Natural killer cell (primary cell): ENCODE data around the gene NAB2. TPM values are rescaled to one million over a fixed set of nuclear protein-coding genes. Genes with fewer than 3 reads are reported as not detected.

Experiments
- ATAC-seq, 3 donors: fragments of 150-1000 bp in 2 of 3; fragments of 200-7000 bp in 1 of 3; cut with Tn5 transposase; 1 replicate in 1 of 3; 2 replicates in 2 of 3; pipeline ENCODE4 v1.10.0; 2021; ENCODE audit warnings: mild to moderate bottlenecking in 2 of 3, moderate library complexity in 2 of 3
- DNase-seq, 2 donors: peaks; one replicate each; pipeline versions ENCODE4 v3.0.0 to v3.0.0-alpha.2; 2013 to 2021; ENCODE audit warnings: mixed read lengths in 1 of 2
- H3K27ac ChIP-seq: one replicate; pipeline ENCODE4 v1.5.1; 2013; ENCODE audit warnings: mild to moderate bottlenecking, low read length
- H3K27me3 ChIP-seq: one replicate; pipeline ENCODE4 v1.6.1; 2013; ENCODE audit warnings: low read length; ENCODE audit not compliant: control insufficient read depth, insufficient read depth
- H3K36me3 ChIP-seq: one replicate; pipeline ENCODE4 v1.6.1; 2013; ENCODE audit warnings: low read length; ENCODE audit not compliant: control insufficient read depth, insufficient read depth
- H3K4me1 ChIP-seq: one replicate; pipeline ENCODE4 v1.6.1; 2013; ENCODE audit warnings: low read length; ENCODE audit not compliant: control insufficient read depth, insufficient read depth
- H3K4me3 ChIP-seq: one replicate; pipeline ENCODE4 v1.5.1; 2013; ENCODE audit warnings: low read length
- H3K9me3 ChIP-seq: one replicate; pipeline ENCODE4 v1.6.1; 2013; ENCODE audit warnings: low read length; ENCODE audit not compliant: control insufficient read depth, insufficient read depth
- H3K27ac Mint-ChIP-seq, 2 donors: one replicate each; pipeline ENCODE4 v1.8.0; 2022; ENCODE audit warnings: mild to moderate bottlenecking in 2 of 2, mixed read lengths in 2 of 2, moderate library complexity in 1 of 2
- H3K27me3 Mint-ChIP-seq, 2 donors: one replicate each; pipeline ENCODE4 v1.8.0; 2022; ENCODE audit warnings: low read depth in 2 of 2, mixed read lengths in 2 of 2
- H3K36me3 Mint-ChIP-seq: one replicate; pipeline ENCODE4 v1.8.0; 2022; ENCODE audit warnings: mixed read lengths
- H3K4me1 Mint-ChIP-seq, 2 donors: one replicate each; pipeline ENCODE4 v1.8.0; 2022; ENCODE audit warnings: mixed read lengths in 2 of 2
- H3K4me3 Mint-ChIP-seq: one replicate; pipeline ENCODE4 v1.8.0; 2022; ENCODE audit warnings: mild to moderate bottlenecking, moderate library complexity, mixed read lengths
- H3K9me3 Mint-ChIP-seq, 2 donors: one replicate each; pipeline ENCODE4 v1.8.0; 2022; ENCODE audit warnings: mixed read lengths in 2 of 2
- WGBS: methylation state at CpG from one replicate; pipeline ENCODE4 v1.1.7; 2013; ENCODE audit warnings: missing lambda C conversion rate; ENCODE audit not compliant: insufficient coverage; 5-methylcytosine and 5-hydroxymethylcytosine counted together
- intact Hi-C: fragments of 100-400 bp; cut with micrococcal nuclease; formaldehyde crosslinking; loops from one replicate; pipeline ENCODE4 v1.14.2; 2022
- total RNA-seq, 4 donors: library from RNA; stranded (reverse); fragments of 120-200 nt in 1 of 4; gene quantifications; one replicate each; pipeline versions ENCODE4 v1.2.3 to v1.2.4, GENCODE V29; 2013 to 2022
- TF ChIP-seq, protein P1 (sequence below): fragments of 200-600 bp; IDR thresholded peaks from one replicate; pipeline ENCODE4 v1.8.0; 2022; ENCODE audit warnings: antibody characterized with exemption

Gene NAB2
- total RNA-seq, 3 donors from 2014 or later (not counting 1 experiment from before 2014, with no cell fraction given): 4.2 to 7.0 (median 5.4) TPM

GRCh38 chr12:57103856-57104255 is 14.9 kb downstream of the NAB2 start:
- intact Hi-C loops: no loop called here
- H3K27ac Mint-ChIP-seq: peak overlapping the region; percentile 80 to 86
- peaks cover 58% of the 10 kb centered on the region for H3K36me3 ChIP-seq
- H3K27me3 ChIP-seq: no peaks in the 10 kb centered on the region
- peaks cover 36 to 66% of the 10 kb centered on the region in 2 donors for H3K4me1 Mint-ChIP-seq
- peaks cover 26% of the 10 kb centered on the region for H3K4me1 ChIP-seq
- DNase-seq: no peak
- no peak overlapping the region for H3K27ac ChIP-seq
- no peak overlapping the region for H3K4me3 ChIP-seq
- no peak overlapping the region for H3K4me3 Mint-ChIP-seq
- no peaks in the 10 kb centered on the region for H3K27me3 Mint-ChIP-seq
- no peaks in the 10 kb centered on the region for H3K9me3 ChIP-seq
- 93% methylated on average over 7 of the region's 7 CpGs for WGBS
- peaks cover 10% of the 10 kb centered on the region for H3K36me3 Mint-ChIP-seq
- ATAC-seq: no peak
- no peaks in the 10 kb centered on the region for H3K9me3 Mint-ChIP-seq
- TF ChIP-seq, protein P1, sequence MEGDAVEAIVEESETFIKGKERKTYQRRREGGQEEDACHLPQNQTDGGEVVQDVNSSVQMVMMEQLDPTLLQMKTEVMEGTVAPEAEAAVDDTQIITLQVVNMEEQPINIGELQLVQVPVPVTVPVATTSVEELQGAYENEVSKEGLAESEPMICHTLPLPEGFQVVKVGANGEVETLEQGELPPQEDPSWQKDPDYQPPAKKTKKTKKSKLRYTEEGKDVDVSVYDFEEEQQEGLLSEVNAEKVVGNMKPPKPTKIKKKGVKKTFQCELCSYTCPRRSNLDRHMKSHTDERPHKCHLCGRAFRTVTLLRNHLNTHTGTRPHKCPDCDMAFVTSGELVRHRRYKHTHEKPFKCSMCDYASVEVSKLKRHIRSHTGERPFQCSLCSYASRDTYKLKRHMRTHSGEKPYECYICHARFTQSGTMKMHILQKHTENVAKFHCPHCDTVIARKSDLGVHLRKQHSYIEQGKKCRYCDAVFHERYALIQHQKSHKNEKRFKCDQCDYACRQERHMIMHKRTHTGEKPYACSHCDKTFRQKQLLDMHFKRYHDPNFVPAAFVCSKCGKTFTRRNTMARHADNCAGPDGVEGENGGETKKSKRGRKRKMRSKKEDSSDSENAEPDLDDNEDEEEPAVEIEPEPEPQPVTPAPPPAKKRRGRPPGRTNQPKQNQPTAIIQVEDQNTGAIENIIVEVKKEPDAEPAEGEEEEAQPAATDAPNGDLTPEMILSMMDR: no peak

DNA sequence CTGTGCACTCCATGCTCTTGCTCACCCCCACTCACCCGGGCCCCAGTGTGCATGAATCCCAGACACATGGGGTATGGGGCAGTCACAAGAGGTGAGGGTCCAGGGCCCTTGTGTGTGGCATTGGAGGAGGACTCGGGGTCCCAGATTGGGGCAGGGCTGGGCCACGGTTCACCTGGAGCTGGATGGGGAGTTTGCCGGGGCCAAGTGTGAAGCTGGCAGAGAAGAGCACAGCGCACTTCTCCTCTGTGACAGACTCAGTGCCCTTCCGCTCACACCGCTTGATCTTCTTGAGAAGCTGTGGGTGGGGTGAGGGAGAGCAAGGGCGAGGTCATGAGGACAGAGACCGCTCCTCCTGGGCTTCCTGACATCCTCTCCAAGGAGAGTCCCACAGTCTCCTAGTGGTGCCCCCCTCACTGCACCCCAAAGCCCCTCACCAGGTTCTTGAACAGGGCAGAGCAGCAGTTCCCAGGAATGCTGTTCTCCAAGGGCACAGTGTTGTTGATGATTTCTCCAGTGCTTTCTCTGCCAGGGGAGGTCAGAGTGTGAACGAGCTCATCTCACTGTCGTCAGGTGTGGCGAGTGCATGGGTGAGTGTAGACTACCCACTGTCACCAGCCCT is 15.5 kb downstream of the NAB2 start:
- H3K9me3 ChIP-seq: no peaks in the 10 kb centered on the region
- H3K9me3 Mint-ChIP-seq: no peaks in the 10 kb centered on the region
- no peak overlapping the region for H3K4me3 Mint-ChIP-seq
- no peak overlapping the region for H3K27ac ChIP-seq
- H3K27me3 ChIP-seq: no peaks in the 10 kb centered on the region
- H3K27me3 Mint-ChIP-seq: no peaks in the 10 kb centered on the region
- intact Hi-C loops: no loop called here
- ATAC-seq (peak in 1 of 3 donors; percentile 8), DNase-seq (no peak)
- TF ChIP-seq, protein P1: no peak
- peaks cover 29% of the 10 kb centered on the region for H3K4me1 ChIP-seq
- peaks cover 52% of the 10 kb centered on the region for H3K36me3 ChIP-seq
- H3K27ac Mint-ChIP-seq: peak overlapping the region; percentile 80 to 86
- peaks cover 37 to 64% of the 10 kb centered on the region in 2 donors for H3K4me1 Mint-ChIP-seq
- H3K36me3 Mint-ChIP-seq: peaks cover 10% of the 10 kb centered on the region
- no peak overlapping the region for H3K4me3 ChIP-seq
- WGBS: 96% methylated on average over 11 of the region's 12 CpGs

DNA sequence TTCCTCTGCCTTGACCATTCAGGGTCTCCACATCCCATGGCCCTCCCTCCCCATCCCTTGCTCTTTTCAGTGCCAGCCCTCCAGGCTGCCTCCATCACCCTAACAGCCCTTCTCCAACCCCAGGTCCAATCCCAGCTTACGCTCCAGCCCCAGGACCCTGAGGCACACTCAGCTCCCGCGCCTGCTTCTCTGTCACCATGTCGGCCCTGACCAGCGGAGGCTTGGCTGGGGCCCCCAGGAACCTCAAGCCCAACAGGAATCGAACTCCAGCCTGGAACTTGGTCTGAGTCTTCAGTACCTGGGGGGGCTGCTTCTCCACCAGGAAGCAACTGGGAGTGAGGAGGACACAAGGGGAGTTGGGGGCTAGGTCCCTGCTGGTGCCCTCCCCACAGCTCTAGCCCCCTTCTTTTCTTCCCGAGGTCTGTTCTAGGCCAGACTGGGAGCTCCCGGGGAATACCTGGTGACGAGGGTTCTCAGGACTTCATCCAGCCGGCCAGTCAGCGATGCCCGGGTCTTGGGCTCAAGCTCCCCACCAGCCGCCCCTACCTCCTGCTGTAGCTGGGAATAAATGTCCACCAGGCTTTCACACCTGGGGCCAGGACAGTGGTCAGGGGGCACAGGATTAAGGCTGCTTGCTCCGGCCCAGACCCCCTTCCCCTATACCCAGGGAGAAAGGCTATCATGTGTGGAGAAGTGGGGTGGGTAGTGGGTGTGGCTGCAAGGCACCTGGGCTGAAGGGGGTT is 16.3 kb downstream of the NAB2 start:
- WGBS: 94% methylated on average over 13 of the region's 14 CpGs
- Histone ChIP-seq H3K4me3 (no peak overlapping the region), H3K4me1 (peaks cover 37% of the 10 kb centered on the region), H3K36me3 (peaks cover 44% of the 10 kb centered on the region), H3K27ac (no peak overlapping the region), H3K9me3 (no peaks in the 10 kb centered on the region), H3K27me3 (no peaks in the 10 kb centered on the region)
- H3K4me3 Mint-ChIP-seq: no peak overlapping the region
- peaks cover 38 to 67% of the 10 kb centered on the region in 2 donors for H3K4me1 Mint-ChIP-seq
- TF ChIP-seq, protein P1: no peak
- intact Hi-C loops: no loop called here
- H3K9me3 Mint-ChIP-seq: no peaks in the 10 kb centered on the region
- peaks cover 10% of the 10 kb centered on the region for H3K36me3 Mint-ChIP-seq
- no peak for ATAC-seq
- DNase-seq: no peak
- peak overlapping the region; percentile 80 to 86 for H3K27ac Mint-ChIP-seq
- no peaks in the 10 kb centered on the region for H3K27me3 Mint-ChIP-seq
